A673 (cell line): ENCODE data around the gene ZNF524.

Experiments used
- CTCF ChIP-seq: fragments of 300-800, 200-600 bp; sonication (generic); conservative IDR thresholded peaks from 2 replicates; pipeline ENCODE4 v1.5.1; 2017; ENCODE audit warnings: low read depth, mild to moderate bottlenecking, antibody characterized with exemption, low read length, moderate library complexity, mixed read lengths
- EZH2 ChIP-seq: fragments of 200-600 bp; sonication (generic); IDR thresholded peaks from 2 replicates; pipeline ENCODE4 v1.6.1; 2017; ENCODE audit warnings: borderline replicate concordance, low read depth, mild to moderate bottlenecking, mixed read lengths, antibody characterized with exemption, low read length; ENCODE audit not compliant: poor library complexity, severe bottlenecking

- no peak for TF ChIP-seq CTCF
- no peak for TF ChIP-seq EZH2
Observed at GRCh38 chr19:55613930-55614710, 14.0 kb downstream of the ZNF524 start.
